ENCODE measurements around the gene ZNF783. TPM values are rescaled to one million over a fixed set of nuclear protein-coding genes. Genes with fewer than 3 reads are reported as not detected.
"Not testable (repeated sequence)": the region's sequence is repeated elsewhere in the genome, so short reads cannot be mapped to it uniquely, and the experiment has no call there.

ZNF783 gene
- total RNA-seq, 2 experiments from 2014 or later: 18.7 to 20.3 TPM

GRCh38 chr7:149317986-149318672 lies 56.1 kb downstream of the ZNF783 start:
- POLR2A ChIA-PET: no interaction called here

GRCh38 chr7:149319376-149319775 lies 57.4 kb downstream of the ZNF783 start:
- POLR2A ChIA-PET: no interaction called here
- CTCF ChIA-PET: no interaction called here

More at GRCh38 chr7:149317986-149318672, 56.1 kb downstream of the ZNF783 start:
- CTCF ChIA-PET: interaction anchor here (0.5 kb wide), 1 partner anchor 171 kb away, joined by 3 read pairs; no protein-coding TSS in a partner anchor

GRCh38 chr7:149320313-149321124 lies 58.5 kb downstream of the ZNF783 start:
- ChIA-PET CTCF (no interaction called here), POLR2A (no interaction called here)

- POLR2A ChIA-PET, CTCF ChIA-PET: not testable (repeated sequence)
These were observed 59.3 kb downstream of the ZNF783 start for GRCh38 chr7:149321125-149321905.

GRCh38 chr7:149321978-149322541 lies 60.1 kb downstream of the ZNF783 start:
- CTCF ChIA-PET: no interaction called here
- POLR2A ChIA-PET: no interaction called here

- ChIA-PET POLR2A (no interaction called here), CTCF (no interaction called here)
These were observed 60.7 kb downstream of the ZNF783 start for GRCh38 chr7:149322737-149323136.

GRCh38 chr7:149325248-149325647 lies 63.3 kb downstream of the ZNF783 start:
- ChIA-PET CTCF (no interaction called here), POLR2A (no interaction called here)

GRCh38 chr7:149329265-149329664 lies 67.3 kb downstream of the ZNF783 start:
- ChIA-PET CTCF (no interaction called here), POLR2A (no interaction called here)

GRCh38 chr7:149329766-149330334 lies 67.9 kb downstream of the ZNF783 start:
- ChIA-PET POLR2A (no interaction called here), CTCF (no interaction called here)

GRCh38 chr7:149330914-149331567 lies 69.0 kb downstream of the ZNF783 start:
- ChIA-PET POLR2A (no interaction called here), CTCF (no interaction called here)

- CTCF ChIA-PET, POLR2A ChIA-PET: not testable (repeated sequence)
These were observed 70.8 kb downstream of the ZNF783 start for GRCh38 chr7:149332602-149333320.

GRCh38 chr7:149333321-149333717 lies 71.3 kb downstream of the ZNF783 start:
- CTCF ChIA-PET: no interaction called here
- POLR2A ChIA-PET: no interaction called here

GRCh38 chr7:149334219-149334618 lies 72.2 kb downstream of the ZNF783 start:
- ChIA-PET POLR2A (no interaction called here), CTCF (no interaction called here)

Other genes with a start within 250 kb of the ZNF783 start
- 10 to 100 TPM; 97.8 to 99.4 TPM for gene PDIA4, start 233.7 kb upstream of the ZNF783 start, total RNA-seq
- 1 to 10 TPM; 7.3 to 7.5 TPM for gene ZNF786, start 171.5 kb upstream of the ZNF783 start, total RNA-seq
- 1 to 10 TPM in 1 of 2 experiments, under 1 TPM in 1; 0.99 to 1.4 TPM for gene ZNF425, start 135.9 kb upstream of the ZNF783 start, total RNA-seq
- gene ZNF398, start 114.7 kb upstream of the ZNF783 start, total RNA-seq: 10 to 100 TPM; 12.5 to 13.1 TPM
- gene ZNF282, start 66.7 kb upstream of the ZNF783 start, total RNA-seq: 10 to 100 TPM; 31.8 to 35.8 TPM
- 10 to 100 TPM; 14.0 to 14.9 TPM for gene ZNF212, start 22.5 kb upstream of the ZNF783 start, total RNA-seq
- gene ZNF777, start 198.9 kb downstream of the ZNF783 start, total RNA-seq: 10 to 100 TPM; 19.3 to 19.6 TPM
- 10 to 100 TPM; 18.3 to 19.2 TPM for gene ZNF746, start 235.6 kb downstream of the ZNF783 start, total RNA-seq